Neuronal stem cell (in vitro differentiated cells): ENCODE data around the gene PHAF1.
A peak's percentile ranks its signal among the peaks of the same experiment; 100 is the strongest.

ENCODE experiments used
- DNase-seq: peaks from one replicate; pipeline ENCODE4 v3.0.0-alpha.2; 2013; ENCODE audit warnings: low spot score
- H2AFZ ChIP-seq: one replicate; pipeline ENCODE4 v1.6.1; 2013; ENCODE audit warnings: mild to moderate bottlenecking, low read length, inconsistent platforms
- H2AK5ac ChIP-seq: 2 replicates; pipeline ENCODE4 v1.6.1; 2013; ENCODE audit warnings: low read depth, mild to moderate bottlenecking, inconsistent platforms, low read length, moderate library complexity, mixed read lengths
- H2BK120ac ChIP-seq: 2 replicates; pipeline ENCODE4 v1.6.1; 2013; ENCODE audit warnings: low read depth, mild to moderate bottlenecking, inconsistent platforms, low read length, moderate library complexity, mixed read lengths
- H2BK12ac ChIP-seq: one replicate; pipeline ENCODE4 v1.6.1; 2013; ENCODE audit warnings: low read length, inconsistent platforms
- H2BK15ac ChIP-seq: 2 replicates; pipeline ENCODE4 v1.6.1; 2013; ENCODE audit warnings: mild to moderate bottlenecking, low read length, inconsistent platforms, mixed read lengths
- H2BK5ac ChIP-seq: one replicate; pipeline ENCODE4 v1.6.1; 2013; ENCODE audit warnings: inconsistent platforms, mild to moderate bottlenecking, low read length, moderate library complexity
- H3K14ac ChIP-seq: one replicate; pipeline ENCODE4 v1.6.1; 2013; ENCODE audit warnings: low read length, inconsistent platforms
- H3K18ac ChIP-seq: 2 replicates; pipeline ENCODE4 v1.6.1; 2013; ENCODE audit warnings: low read length, inconsistent platforms
- H3K23ac ChIP-seq: 2 replicates; pipeline ENCODE4 v1.6.1; 2013; ENCODE audit warnings: low read depth, mild to moderate bottlenecking, mixed read lengths, low read length, inconsistent platforms; ENCODE audit not compliant: poor library complexity
- H3K27ac ChIP-seq: replicated peaks from 3 replicates; pipeline ENCODE4 v1.5.1; 2013; ENCODE audit warnings: low read length, inconsistent platforms
- H3K27me3 ChIP-seq, 3 experiments: 2 replicates each; pipeline ENCODE4 v1.6.1; 2013; ENCODE audit warnings: low read length in 3 of 3, mild to moderate bottlenecking in 2 of 3, inconsistent platforms in 1 of 3, low read depth in 1 of 3, mixed read lengths in 1 of 3, moderate library complexity in 1 of 3; ENCODE audit not compliant: control insufficient read depth in 3 of 3, insufficient read depth in 3 of 3
- H3K36me3 ChIP-seq, 2 donors: replicated peaks in 1 of 2; 2 replicates each; pipeline ENCODE4 v1.6.1; 2013; ENCODE audit warnings: low read length in 2 of 2; ENCODE audit not compliant: control insufficient read depth in 2 of 2, insufficient read depth in 2 of 2
- H3K4ac ChIP-seq: 2 replicates; pipeline ENCODE4 v1.6.1; 2013; ENCODE audit warnings: inconsistent platforms, mild to moderate bottlenecking, low read length, moderate library complexity
- H3K4me1 ChIP-seq, 2 donors: 1 replicate in 1 of 2; 2 replicates in 1 of 2; pipeline ENCODE4 v1.6.1; 2013; ENCODE audit warnings: low read length in 2 of 2, low read depth in 1 of 2; ENCODE audit not compliant: control insufficient read depth in 2 of 2, insufficient read depth in 1 of 2
- H3K4me2 ChIP-seq: one replicate; pipeline ENCODE4 v1.6.1; 2013; ENCODE audit warnings: mild to moderate bottlenecking, low read length, inconsistent platforms; ENCODE audit not compliant: insufficient read depth, poor library complexity, severe bottlenecking
- H3K4me3 ChIP-seq, 2 donors: 2 replicates each; pipeline ENCODE4 v1.5.1; 2013; ENCODE audit warnings: low read length in 2 of 2, mild to moderate bottlenecking in 2 of 2, inconsistent platforms in 1 of 2, moderate library complexity in 1 of 2
- H3K79me1 ChIP-seq: one replicate; pipeline ENCODE4 v1.6.1; 2013; ENCODE audit warnings: low read depth, mild to moderate bottlenecking, inconsistent platforms, low read length, moderate library complexity
- H3K9ac ChIP-seq: one replicate; pipeline ENCODE4 v1.6.1; 2013; ENCODE audit warnings: mild to moderate bottlenecking, low read depth, low read length, inconsistent platforms; ENCODE audit not compliant: poor library complexity
- H3K9me3 ChIP-seq, 2 donors: replicated peaks in 1 of 2; 2 replicates each; pipeline versions ENCODE3 to v1.6.1; 2013; ENCODE audit warnings: low read length in 2 of 2, mild to moderate bottlenecking in 2 of 2, inconsistent platforms in 1 of 2, low read depth in 1 of 2, mixed read lengths in 1 of 2, moderate library complexity in 1 of 2; ENCODE audit not compliant: control insufficient read depth in 2 of 2, insufficient read depth in 1 of 2
- H4K8ac ChIP-seq: one replicate; pipeline ENCODE4 v1.6.1; 2013; ENCODE audit warnings: low read depth, mild to moderate bottlenecking, inconsistent platforms, low read length, moderate library complexity
- H4K91ac ChIP-seq: one replicate; pipeline ENCODE4 v1.6.1; 2013; ENCODE audit warnings: low read length, low read depth, mild to moderate bottlenecking, inconsistent platforms; ENCODE audit not compliant: poor library complexity
- WGBS, 2 donors: extraction: QIAGEN DNeasy Blood & Tissue Kit; methylation state at CpG; one replicate each; pipeline ENCODE4 v1.1.7; 2013; ENCODE audit warnings: missing lambda C conversion rate in 2 of 2, mixed read lengths in 1 of 2; ENCODE audit not compliant: insufficient read length in 2 of 2, insufficient replicate concordance in 1 of 2; ENCODE audit errors: extremely low coverage in 2 of 2; 5-methylcytosine and 5-hydroxymethylcytosine counted together

Gene PHAF1

GRCh38 chr16:67145746-67146145, 36.0 kb downstream of the PHAF1 start:
- H2AFZ ChIP-seq: no peak overlapping the region
- H3K4ac ChIP-seq: no peak overlapping the region
- no peak overlapping the region for H3K23ac ChIP-seq
- peaks cover 0 to 7% of the 10 kb centered on the region in 2 donors for H3K9me3 ChIP-seq
- H3K36me3 ChIP-seq: peaks cover 49 to 79% of the 10 kb centered on the region in 2 donors
- no peak overlapping the region for H3K4me2 ChIP-seq
- H3K27ac ChIP-seq: no peak overlapping the region
- peaks cover 0 to 18% (median 4%) of the 10 kb centered on the region in 3 experiments for H3K27me3 ChIP-seq
- WGBS, 2 donors: no CpG with 5 or more reads among the region's 2 CpGs
- H3K4me3 ChIP-seq: no peak overlapping the region
- no peak overlapping the region for H2BK120ac ChIP-seq
- no peaks in the 10 kb centered on the region for H3K79me1 ChIP-seq
- no peak overlapping the region for H2BK15ac ChIP-seq
- no peak overlapping the region for H4K8ac ChIP-seq
- H2AK5ac ChIP-seq: no peak overlapping the region
- H3K9ac ChIP-seq: no peak overlapping the region
- H4K91ac ChIP-seq: no peak overlapping the region
- no peaks in the 10 kb centered on the region for H3K4me1 ChIP-seq
- H2BK12ac ChIP-seq: no peak overlapping the region
- no peak overlapping the region for H3K14ac ChIP-seq
- DNase-seq: no peak
- no peak overlapping the region for H3K18ac ChIP-seq
- H2BK5ac ChIP-seq: no peak overlapping the region

GRCh38 chr16:67146523-67147357, 37.0 kb downstream of the PHAF1 start:
- no peak overlapping the region for H2AK5ac ChIP-seq
- H3K27ac ChIP-seq: no peak overlapping the region
- H4K91ac ChIP-seq: no peak overlapping the region
- no peak overlapping the region for H2AFZ ChIP-seq
- H3K9ac ChIP-seq: peak overlapping the region; percentile 12
- no peak overlapping the region for H3K23ac ChIP-seq
- no peak overlapping the region for H3K4me3 ChIP-seq
- H3K79me1 ChIP-seq: no peaks in the 10 kb centered on the region
- H3K27me3 ChIP-seq: peaks cover 7 to 28% (median 10%) of the 10 kb centered on the region in 3 experiments
- no peak overlapping the region for H2BK5ac ChIP-seq
- H2BK120ac ChIP-seq: no peak overlapping the region
- peaks cover 2% of the 10 kb centered on the region in 2 donors for H3K4me1 ChIP-seq
- no peak overlapping the region for H3K4ac ChIP-seq
- WGBS, 2 donors: no CpG with 5 or more reads among the region's 7 CpGs
- peaks cover 0 to 7% of the 10 kb centered on the region in 2 donors for H3K9me3 ChIP-seq
- H3K4me2 ChIP-seq: no peak overlapping the region
- H4K8ac ChIP-seq: no peak overlapping the region
- no peak overlapping the region for H3K18ac ChIP-seq
- DNase-seq: no peak
- H2BK12ac ChIP-seq: no peak overlapping the region
- no peak overlapping the region for H3K14ac ChIP-seq
- H3K36me3 ChIP-seq: peaks cover 41 to 69% of the 10 kb centered on the region in 2 donors
- no peak overlapping the region for H2BK15ac ChIP-seq

- peaks cover 0 to 7% of the 10 kb centered on the region in 2 donors for H3K9me3 ChIP-seq
- no peak overlapping the region for H4K91ac ChIP-seq
- no peak overlapping the region for H2AFZ ChIP-seq
- no peak overlapping the region for H3K4me2 ChIP-seq
- H3K23ac ChIP-seq: no peak overlapping the region
- no peak overlapping the region for H3K4ac ChIP-seq
- no peak overlapping the region for H4K8ac ChIP-seq
- no peak overlapping the region for H3K14ac ChIP-seq
- WGBS, 2 donors: no CpG with 5 or more reads among the region's 4 CpGs
- H3K18ac ChIP-seq: no peak overlapping the region
- H3K9ac ChIP-seq: no peak overlapping the region
- DNase-seq: no peak
- no peak overlapping the region for H2BK12ac ChIP-seq
- H3K36me3 ChIP-seq: peaks cover 37 to 60% of the 10 kb centered on the region in 2 donors
- no peak overlapping the region for H3K27ac ChIP-seq
- no peaks in the 10 kb centered on the region for H3K79me1 ChIP-seq
- peaks cover 2% of the 10 kb centered on the region in 2 donors for H3K4me1 ChIP-seq
- no peak overlapping the region for H3K4me3 ChIP-seq
- no peak overlapping the region for H2AK5ac ChIP-seq
- no peak overlapping the region for H2BK5ac ChIP-seq
- H2BK15ac ChIP-seq: no peak overlapping the region
- H3K27me3 ChIP-seq: peaks cover 11 to 34% (median 13%) of the 10 kb centered on the region in 3 experiments
- no peak overlapping the region for H2BK120ac ChIP-seq
Observed at GRCh38 chr16:67147437-67148140, 37.8 kb downstream of the PHAF1 start.

- H2BK5ac ChIP-seq: no peak overlapping the region
- no peak overlapping the region for H2BK15ac ChIP-seq
- H3K36me3 ChIP-seq: peaks cover 33 to 54% of the 10 kb centered on the region in 2 donors
- H4K91ac ChIP-seq: no peak overlapping the region
- H3K79me1 ChIP-seq: no peaks in the 10 kb centered on the region
- no peak overlapping the region for H2BK120ac ChIP-seq
- H3K4me1 ChIP-seq: peaks cover 2% of the 10 kb centered on the region in 2 donors
- H3K18ac ChIP-seq: no peak overlapping the region
- no CpG with 5 or more reads among the region's 2 CpGs for WGBS, 2 donors
- no peak overlapping the region for H3K23ac ChIP-seq
- H4K8ac ChIP-seq: no peak overlapping the region
- no peak overlapping the region for H3K14ac ChIP-seq
- no peak overlapping the region for H2AFZ ChIP-seq
- H3K4ac ChIP-seq: no peak overlapping the region
- no peak overlapping the region for H3K4me3 ChIP-seq
- peaks cover 13 to 40% (median 19%) of the 10 kb centered on the region in 3 experiments for H3K27me3 ChIP-seq
- no peak overlapping the region for H3K4me2 ChIP-seq
- H3K9ac ChIP-seq: no peak overlapping the region
- DNase-seq: no peak
- peaks cover 0 to 7% of the 10 kb centered on the region in 2 donors for H3K9me3 ChIP-seq
- H3K27ac ChIP-seq: no peak overlapping the region
- no peak overlapping the region for H2BK12ac ChIP-seq
- H2AK5ac ChIP-seq: no peak overlapping the region
Observed at GRCh38 chr16:67148221-67148620, 38.5 kb downstream of the PHAF1 start.
